Fibroblast of peridontal ligament (primary cell): ENCODE data around the gene AGRP.

ENCODE experiments used
- DNase-seq: peaks from one replicate; pipeline ENCODE4 v3.0.0-alpha.2; 2010; ENCODE audit errors: extremely low read depth

The AGRP gene

DNA sequence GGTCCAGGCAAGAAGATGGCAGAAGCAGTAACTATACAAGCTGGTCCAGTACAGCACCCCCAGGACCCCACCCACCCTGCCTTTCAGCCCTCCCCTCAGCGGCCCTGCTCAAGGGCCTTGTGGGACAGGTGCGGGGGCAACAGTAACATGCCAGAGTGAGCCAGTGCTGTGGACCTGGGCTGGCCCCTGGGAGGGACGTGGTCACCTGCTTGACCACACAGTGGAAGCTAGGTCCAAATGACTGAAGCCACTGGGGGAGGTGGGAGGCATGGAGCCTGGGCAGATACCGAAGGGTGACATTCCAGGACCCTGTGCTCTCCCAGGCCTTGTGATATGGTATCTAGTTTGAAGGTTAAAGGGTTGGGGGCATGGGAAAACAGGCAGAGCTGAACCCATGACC, 19.7 kb downstream of the AGRP start:
- DNase-seq: no peak

DNA sequence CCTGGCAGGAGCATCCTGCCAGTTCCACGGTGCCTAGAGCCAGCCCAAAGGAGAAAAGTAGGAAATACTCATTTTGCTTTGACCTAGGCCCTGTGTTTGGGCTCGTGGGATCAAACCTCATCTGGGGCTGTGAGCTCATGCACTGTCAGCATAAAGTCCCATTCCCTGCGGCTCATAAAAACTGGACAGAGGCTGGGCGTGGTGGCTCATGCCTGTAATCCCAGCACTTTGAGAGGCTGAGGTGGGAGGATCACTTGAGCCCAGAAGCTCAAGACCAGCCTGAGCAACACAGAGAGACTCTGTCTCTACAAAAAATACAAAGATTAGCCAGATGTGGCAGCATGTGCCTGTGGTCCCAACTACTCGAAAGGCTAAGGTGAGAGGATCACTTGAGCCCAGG, 20.3 kb downstream of the AGRP start:
- DNase-seq: no peak

DNA sequence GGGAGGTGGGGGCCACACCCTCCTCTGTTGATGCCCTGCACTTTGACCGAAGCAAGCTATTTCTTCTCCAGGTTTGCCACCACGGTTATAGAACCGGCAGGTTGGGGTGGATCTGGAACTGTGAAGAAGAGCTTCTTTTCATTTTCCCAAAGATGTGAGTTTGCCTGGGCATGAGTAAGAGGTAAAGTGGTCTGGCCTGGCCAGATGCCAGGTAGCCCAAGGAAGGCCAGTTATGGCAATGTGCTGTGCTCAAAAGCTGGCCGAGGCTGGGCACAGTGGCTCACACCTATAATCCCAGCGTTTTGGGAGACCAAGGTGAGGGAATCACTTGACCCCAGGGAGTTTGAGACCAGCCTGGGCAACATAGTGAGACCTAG, 21.1 kb downstream of the AGRP start:
- no peak for DNase-seq

DNA sequence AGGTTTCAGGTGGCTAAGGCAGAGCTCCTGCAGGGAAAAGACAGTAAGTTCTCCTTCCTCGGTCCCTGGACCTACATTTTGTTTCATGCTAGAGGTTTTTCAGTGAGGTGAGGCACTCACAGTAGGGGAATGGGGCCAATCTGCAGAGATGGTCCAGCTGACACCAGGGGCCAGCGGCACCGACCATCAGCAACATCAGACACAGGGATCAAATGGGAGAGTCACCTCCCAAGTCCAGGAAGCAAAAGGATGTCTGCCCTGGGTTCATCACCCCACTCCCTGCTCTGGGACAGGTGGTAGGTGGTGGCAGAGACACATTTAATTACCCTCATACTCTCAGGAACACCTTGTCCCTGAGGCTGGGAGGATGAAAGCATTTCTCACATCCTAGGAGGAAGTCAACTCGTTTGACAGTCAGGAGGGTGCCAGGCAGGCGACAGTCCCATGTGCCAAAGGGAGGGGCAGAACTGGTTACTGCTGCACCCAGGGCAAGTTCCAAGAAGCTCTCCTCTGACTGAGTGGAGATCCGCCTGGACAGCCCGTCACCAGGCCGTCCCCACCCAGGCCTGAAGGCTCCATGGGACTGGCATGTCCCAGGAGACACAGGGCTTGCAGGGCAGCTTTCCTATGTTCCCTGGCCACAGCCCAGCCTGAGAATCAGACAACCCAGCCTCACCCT, 21.6 kb downstream of the AGRP start:
- DNase-seq: no peak

DNA sequence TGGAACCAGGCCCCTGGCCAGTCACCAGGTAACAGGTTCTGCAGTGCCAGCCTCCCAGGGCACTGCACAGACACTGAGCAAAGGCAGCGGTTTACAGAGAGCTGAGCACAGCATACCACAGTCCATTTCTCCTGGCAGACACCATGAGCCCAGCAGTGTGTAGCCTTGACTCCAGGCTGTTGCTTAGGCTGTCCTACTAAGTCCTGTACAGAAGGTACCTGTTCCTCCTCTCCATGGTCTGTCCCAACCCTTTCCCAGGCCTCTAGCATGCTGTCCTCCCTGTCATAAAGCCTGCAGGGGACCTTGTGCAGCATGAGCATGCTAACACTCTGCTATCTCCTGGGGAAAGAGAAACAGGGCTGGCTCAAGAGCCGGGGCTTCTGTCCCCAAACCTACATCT, 22.4 kb downstream of the AGRP start:
- no peak for DNase-seq

DNA sequence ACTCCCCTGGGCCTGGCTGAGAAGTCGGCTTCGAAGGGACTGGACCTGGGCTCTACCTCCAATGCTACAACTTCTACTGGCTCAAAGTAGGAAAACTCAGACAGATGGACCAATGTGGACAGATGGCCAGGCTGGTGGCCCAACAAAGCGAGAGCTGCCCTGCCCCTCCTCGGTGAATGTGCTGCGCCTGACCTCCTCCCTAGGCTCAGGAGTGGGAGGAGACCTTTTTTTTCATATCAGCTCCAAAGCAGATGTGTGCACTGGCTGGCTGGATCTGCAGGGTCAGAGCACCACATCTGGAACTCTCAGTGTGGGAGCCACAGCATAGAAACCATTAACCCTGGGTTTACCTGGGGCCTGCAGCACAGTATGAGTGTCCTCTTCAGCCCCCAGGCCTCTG, 23.2 kb downstream of the AGRP start:
- DNase-seq: no peak

DNA sequence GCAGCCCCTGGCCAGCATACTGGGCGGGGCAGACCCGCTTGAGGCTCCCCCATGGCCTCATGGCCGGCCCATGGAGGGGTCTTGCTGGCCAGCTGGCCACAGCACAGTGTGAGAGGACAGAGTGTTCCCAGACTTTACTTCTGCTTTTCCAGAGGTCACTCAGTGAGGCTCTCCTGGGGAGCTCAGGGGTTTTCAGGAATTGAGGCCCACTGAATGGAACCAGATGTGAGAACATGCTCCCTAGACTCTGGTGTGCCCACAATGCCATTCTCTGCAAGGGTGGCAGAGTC, 23.5 kb downstream of the AGRP start:
- DNase-seq: no peak

DNA sequence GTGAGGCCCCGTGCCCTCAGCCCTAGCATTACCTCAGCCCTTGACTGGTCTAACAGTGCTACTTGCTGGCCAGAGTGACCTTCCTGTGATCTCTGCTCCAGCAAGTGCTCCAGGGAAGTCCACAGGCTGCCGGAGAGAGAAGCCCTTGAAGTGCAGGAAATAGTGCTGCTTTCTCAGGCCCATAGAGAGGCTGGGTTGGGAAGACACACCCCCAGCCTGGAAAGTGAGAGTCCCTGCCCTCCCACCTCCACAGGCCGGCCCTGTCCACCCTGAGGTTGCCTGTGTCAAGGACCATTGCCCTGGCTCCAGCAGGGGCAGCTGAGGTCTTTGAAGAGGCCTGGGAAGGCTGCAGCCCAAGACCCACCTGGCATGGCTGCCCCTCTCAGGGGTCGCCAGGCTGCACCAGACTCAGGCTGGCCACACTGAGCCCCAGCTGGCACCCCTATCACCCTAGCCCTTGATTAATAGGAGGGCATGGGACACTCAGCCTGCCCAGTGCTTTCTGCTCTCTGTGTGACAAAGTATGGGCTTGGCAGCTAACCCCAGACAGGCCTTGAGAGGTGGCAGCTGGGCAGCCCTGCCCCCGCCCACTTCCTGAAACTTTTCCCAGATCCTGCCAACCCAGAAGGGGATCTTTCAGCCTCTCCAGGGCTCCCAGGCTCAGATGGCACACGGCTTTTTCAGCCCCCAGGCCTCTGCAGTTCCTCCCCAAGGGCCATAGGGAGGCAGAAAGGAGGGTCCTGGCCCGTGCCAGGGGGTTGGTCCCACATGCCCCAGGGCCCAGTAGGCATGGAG, 24.1 kb downstream of the AGRP start:
- DNase-seq: no peak

DNA sequence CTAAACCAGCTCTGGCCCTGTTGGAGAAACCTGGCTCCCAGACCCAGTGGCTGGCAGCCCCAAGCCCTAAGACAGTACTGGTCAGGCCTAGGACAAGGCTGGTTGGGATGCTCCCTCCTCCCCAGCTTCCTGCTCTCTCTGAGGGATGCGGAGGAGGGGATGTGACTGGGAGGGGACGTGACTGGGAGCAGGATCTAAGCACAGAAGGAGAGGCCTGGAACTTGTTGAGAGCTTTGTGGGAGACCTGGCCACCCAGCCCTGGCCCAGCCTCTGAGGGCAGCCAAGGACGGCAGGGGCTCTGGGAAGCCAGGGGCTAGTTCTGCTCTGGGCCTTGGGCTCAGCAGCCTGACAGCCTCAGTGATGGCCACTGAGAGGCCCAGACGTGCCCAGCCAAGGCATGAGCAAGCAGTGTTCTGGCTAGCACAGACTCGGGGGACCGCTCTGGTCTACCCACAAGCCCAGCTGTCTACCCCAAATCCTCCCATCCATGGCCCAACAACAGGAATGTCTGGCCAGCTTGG, 25.2 kb downstream of the AGRP start:
- DNase-seq: peak; percentile 29

DNA sequence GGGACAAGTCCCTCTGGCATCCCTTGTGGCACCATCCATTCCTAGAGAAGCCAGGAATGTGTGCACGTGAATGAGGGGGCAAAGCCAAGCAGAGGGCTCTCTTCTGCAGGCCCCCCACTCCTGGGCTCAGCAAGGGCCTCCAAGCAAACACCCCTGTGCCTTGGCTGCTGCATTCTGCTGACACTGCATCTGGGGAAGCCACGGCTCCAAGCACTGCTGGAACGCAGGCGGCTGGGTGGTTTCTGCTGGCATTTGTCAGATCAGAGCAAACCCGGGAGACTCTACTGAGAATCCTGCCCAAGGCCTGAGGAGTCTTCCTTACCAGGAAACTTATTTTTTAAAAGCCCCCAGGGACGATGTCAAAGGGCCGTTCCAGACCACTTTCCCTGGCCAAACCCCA, 25.7 kb downstream of the AGRP start:
- no peak for DNase-seq

DNA sequence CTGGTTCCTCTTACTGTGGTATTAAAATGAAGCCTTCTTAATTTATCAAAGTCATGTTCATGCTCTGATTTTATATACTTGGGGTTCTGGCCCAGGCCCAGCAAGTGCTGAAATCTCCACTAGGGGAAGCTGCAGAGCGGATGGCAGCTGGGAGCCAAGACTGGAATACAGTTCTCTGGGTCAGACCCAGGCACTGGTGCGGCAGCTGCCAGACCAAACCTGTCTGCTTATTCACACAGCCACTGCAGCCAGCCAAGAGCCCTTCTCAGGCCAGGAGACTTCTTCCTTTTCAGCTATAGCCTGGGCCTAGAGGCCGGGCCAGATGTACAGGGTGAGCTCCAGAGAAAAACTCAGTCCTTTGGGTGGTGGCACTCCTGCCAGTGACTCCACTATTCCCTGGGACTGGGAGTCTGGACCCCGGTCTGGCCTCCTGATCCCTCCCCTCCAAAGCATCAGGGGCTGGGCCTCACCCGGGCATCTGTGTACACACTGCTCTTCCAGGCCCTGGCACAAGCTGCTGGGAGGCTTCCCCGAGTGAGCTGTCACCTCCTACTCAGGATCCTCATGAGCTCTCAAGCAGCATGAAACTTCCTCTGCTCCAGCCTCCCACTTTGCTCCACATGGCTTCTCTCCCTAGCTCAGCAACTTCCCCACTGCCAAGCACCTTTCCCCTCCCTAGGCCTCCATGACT, 26.8 kb downstream of the AGRP start:
- peak; percentile 54 for DNase-seq

DNA sequence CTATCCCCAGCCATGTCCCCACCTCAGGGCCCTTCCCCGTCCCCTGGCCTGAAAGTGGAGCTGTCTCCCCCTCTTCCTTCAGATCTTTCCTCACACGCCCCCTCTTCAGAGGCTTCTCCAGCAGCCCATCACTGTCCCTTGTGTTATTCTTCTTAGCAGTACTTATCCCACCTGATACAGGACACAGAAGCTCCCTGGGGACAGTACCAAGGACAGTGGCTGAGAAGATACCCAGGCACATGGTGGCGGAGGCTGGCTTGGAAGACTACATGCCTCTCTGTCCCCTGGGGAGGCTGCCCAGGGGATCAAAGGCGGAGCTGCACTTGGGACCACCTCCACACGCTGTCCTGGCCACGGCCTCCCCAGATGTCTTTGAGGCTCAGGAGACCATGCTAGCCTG, 28.5 kb downstream of the AGRP start:
- DNase-seq: no peak

DNA sequence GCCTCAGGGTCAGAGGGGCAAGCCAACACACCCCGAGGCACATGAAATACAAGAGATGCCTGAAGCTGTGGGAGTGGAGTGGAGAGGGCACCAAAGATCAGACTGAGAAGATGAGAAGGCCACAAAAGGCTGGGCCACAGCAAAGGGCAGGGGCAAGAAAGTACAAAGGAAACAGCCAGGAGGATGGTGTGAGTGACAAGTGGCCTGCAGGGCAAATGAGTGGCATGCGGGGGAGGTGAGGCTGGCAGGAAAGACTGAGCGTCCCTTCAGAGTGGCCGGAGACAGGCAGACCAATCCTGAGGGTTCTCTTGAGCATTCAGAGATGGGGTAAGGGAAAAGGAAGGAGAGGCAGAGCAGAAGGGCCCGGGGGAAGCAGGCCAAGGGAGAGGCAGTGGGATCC, 29.2 kb downstream of the AGRP start:
- no peak for DNase-seq

DNA sequence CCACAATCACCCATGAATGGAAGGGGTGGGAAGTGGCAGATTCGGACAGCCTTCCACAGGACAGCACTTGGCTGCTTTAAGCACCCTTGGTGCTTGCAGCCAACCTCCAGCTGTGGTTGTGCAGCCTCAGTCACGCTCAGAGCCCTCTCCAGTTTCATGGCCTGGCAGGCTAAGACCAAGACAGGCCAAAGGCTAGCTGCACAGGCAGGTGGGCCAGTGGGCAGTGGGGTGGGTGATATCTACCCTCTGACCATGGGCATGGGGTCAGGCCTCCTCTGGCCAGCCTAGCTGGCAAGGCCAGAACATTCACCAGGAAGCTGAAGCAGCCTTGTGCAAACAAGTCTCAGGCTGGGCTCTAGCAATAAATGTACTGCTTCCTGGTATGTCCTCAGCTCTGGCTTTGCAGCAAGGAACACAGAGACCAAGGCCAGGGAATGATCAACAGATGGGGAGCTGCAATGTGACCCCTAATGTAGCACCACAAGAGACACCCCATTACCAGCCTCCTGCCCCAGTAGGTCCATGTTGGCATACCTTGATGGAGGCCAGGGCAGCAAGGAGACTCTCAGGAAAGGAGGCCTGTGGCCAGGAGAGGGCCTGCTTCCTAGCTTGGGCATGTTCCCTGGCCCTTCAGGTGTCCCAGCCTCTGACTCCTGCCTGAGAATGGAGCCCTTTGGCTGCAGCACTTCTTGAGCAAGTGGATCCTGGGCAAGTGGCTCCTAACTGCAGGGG, 31.5 kb downstream of the AGRP start:
- DNase-seq: no peak

DNA sequence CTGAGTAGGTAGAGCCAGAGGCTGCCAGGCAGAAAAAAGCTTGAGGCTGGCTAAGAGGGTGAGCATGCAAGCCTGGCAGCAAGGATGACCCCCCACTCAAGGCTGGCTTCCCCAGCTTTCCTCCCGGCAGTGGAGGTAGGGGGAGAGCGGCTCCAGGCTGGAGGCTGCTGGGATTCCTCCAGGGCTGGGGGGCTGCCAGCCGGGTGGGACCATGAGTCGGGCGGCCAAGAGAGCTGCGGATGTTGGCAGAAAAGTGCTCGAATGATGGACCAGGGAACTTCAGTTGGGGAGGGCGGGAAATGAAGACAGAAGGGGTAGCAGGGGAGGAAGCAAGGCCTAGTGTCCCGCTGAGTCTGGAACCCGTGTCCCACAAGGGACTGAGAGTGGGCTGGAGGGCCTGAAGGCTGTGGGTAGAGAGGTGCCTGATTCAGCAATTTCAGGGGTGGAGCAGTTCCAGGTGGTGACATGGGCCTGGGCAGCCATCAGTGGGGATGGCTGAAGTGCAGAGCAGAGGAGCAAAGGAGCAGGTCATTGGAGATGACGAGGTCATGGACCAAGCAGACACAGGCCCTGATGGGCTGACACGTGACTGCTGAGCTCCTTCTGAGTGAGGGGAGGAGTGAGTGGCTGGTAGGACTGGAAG, 32.2 kb downstream of the AGRP start:
- DNase-seq: no peak

DNA sequence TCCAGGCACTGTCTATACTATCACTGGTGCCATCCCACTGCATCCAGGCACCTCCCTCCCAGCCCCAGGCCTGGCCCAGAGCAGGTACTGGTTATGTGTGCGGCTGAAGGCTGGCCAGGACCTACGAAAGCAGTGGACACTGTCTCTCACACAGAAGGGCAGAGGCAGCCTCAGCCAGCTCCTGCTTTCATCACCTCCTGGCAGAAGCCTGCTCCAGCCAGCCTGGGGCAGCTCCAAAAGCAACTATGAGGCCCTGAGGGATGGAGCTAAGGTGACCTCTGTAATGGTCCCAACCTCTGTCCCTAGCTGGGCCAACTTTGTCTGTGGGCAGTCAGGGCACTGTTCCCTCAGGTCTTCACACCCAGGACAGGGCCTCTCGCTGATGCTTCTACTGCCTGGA, 33.6 kb downstream of the AGRP start:
- DNase-seq: no peak

DNA sequence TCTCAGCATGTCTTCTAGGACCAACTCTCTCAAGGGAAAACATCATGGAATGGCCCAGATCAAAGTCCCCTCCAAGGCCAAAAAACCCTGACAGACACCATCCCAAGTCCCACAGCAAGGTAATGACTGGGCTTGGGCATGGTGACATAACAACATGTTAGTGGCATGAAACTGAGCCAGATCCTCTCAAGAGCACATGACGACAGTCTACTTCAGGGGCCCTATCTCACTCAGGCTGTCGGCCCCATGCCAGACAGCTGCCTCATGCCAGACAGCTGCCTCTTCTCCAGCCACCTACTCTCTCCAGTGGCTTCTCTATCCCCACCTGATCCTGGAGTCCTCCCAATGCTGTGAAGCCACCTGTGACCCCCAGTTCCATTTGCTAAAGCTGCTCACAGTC, 34.0 kb downstream of the AGRP start:
- DNase-seq: no peak

DNA sequence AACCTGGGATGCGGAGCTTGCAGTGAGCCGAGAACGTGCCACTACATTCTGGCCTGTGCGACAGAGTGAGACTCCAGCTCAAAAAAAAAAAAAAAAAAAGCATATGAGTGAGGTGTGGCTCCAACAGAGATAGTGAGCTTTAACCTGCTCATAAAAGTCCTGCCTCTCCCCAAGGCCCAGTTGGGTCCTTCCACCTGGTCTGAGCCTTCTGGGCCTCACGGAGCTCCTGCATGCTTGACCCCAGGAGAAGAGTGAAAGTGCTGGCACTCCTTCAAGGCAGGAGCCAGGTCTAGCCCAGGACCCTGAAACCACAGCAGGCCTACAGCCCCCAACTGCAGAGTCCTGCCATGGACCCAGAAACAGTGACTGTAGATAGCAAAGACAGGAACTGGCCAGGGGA, 34.8 kb downstream of the AGRP start:
- no peak for DNase-seq

DNA sequence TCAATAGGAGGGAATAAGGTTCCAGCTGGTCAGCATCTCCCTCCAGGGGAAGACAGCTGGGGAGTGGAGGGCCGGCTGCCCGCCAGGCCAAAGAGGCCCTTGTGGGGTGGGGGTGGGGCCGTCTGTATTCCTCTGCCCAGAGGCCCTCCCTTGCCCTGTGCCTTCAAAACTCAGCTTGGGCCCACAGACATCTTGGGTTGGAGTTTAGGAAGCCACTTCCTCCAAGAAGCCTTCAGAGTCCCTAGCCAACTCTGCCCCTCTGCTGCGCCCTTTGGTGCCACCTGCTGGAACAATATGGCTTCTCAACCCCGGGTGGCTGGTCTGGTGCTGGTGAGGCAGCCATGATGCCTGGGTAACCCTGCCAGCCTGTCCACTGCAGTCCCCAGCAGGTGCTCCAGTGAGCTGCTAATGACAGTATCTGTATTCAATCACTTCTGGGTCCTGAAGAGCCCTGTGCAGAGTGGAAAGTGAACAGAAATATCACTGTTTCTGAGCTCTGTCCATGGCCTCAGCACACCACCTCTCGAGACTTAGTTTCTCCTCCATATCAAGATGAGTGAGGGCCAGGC, 35.8 kb downstream of the AGRP start:
- no peak for DNase-seq

DNA sequence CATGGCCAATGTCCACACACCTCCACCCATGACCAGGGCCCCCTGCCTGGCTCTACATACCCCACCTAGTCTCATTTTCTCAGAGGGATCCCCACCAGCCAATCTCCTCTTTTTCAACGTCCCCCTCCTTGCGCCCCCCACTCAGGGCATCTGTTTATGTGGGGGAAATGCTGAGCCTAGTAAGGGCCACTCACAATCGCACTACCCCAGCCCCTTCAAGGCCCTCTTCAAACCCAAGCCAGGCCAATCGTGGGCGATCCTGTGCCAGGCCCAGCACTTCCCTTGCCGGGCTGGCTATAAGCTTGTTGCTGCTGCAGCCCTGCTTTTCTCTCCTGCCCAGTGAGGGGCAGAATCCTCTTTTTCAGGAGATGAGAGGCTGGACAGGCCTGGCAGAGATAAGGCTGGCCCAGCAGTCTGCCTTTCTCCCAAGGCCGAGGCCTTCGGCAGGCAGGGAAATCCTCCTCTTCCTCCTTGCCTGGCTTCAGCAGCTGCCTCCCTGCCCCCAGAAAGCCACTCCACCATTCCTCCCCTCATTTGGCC, 36.3 kb downstream of the AGRP start:
- no peak for DNase-seq
